Endothelial cell of umbilical vein (primary cell): ENCODE results near the gene MRGPRF. TPM values are rescaled to one million over a fixed set of nuclear protein-coding genes. Genes with fewer than 3 reads are reported as not detected.

Source experiments
- BruUV-seq: library from RNA; stranded (reverse); fragments of 400-500 nt; replicated peaks from 2 replicates; lab custom pipeline; 2021; lab: Mats Ljungman, UMichigan
- CTCF ChIA-PET: fragments of 300-600, 350-600 bp; sonication (Branson Sonifier 250); formaldehyde crosslinking; loops from one replicate; lab custom pipeline; 2021; ENCODE audit warnings: antibody characterized with exemption, inconsistent platforms; lab: Charles Lee
- POLR2A ChIA-PET: fragments of 300-600, 350-600 bp; sonication (Branson Sonifier 250); formaldehyde crosslinking; loops from one replicate; lab custom pipeline; 2021; ENCODE audit warnings: antibody characterized with exemption, inconsistent platforms; lab: Charles Lee
- DNase-seq: peaks from one replicate; pipeline ENCODE4 v3.0.0-alpha.2; 2011; ENCODE audit warnings: low read depth, low spot score
- FAIRE-seq: peaks from 2 replicates; lab custom pipeline; 2011; peaks lifted over from hg19 to GRCh38; lab: Jason Lieb, UNC
- H2AFZ ChIP-seq: 2 replicates; pipeline ENCODE4 v1.6.0; 2012; ENCODE audit warnings: low read depth, low read length, control low read depth, inconsistent platforms
- H3K27ac ChIP-seq: 2 replicates; pipeline ENCODE4 v1.5.1; 2011; ENCODE audit warnings: low read depth, mild to moderate bottlenecking, control low read depth, low read length, moderate library complexity; ENCODE audit not compliant: insufficient read depth
- H3K27me3 ChIP-seq, 2 experiments: 2 replicates each; pipeline versions ENCODE4 v1.6.0 to v1.6.1; 2011; ENCODE audit warnings: low read length in 2 of 2, mixed read lengths in 1 of 2; ENCODE audit not compliant: control insufficient read depth in 2 of 2, insufficient read depth in 2 of 2
- H3K36me3 ChIP-seq, 2 experiments: 2 replicates in 1 of 2; 3 replicates in 1 of 2; pipeline ENCODE4 v1.5.1; 2011; ENCODE audit warnings: low read length in 2 of 2, mild to moderate bottlenecking in 1 of 2, moderate library complexity in 1 of 2; ENCODE audit not compliant: control insufficient read depth in 2 of 2, insufficient read depth in 2 of 2; ENCODE audit errors: extremely low read depth in 1 of 2
- H3K4me1 ChIP-seq: 3 replicates; pipeline ENCODE4 v1.5.1; 2011; ENCODE audit warnings: mild to moderate bottlenecking, low read length; ENCODE audit not compliant: control insufficient read depth, insufficient read depth; ENCODE audit errors: extremely low read depth
- H3K4me2 ChIP-seq: 2 replicates; pipeline ENCODE4 v1.6.1; 2011; ENCODE audit warnings: low read length, control low read depth, mixed read lengths; ENCODE audit not compliant: insufficient read depth
- H3K4me3 ChIP-seq, 3 experiments: fragments of 200-600 bp in 1 of 3; sonication (generic), shearing (Covaris generic) in 1 of 3; replicated peaks in 1 of 3; 2 replicates each; pipeline ENCODE4 v1.5.1; 2011 to 2016; ENCODE audit warnings: control low read depth in 3 of 3, low read length in 3 of 3, mild to moderate bottlenecking in 2 of 3, inconsistent platforms in 1 of 3, low read depth in 1 of 3, moderate library complexity in 1 of 3; ENCODE audit not compliant: insufficient read depth in 1 of 3
- H3K79me2 ChIP-seq: 2 replicates; pipeline ENCODE4 v1.6.0; 2012; ENCODE audit warnings: low read length, inconsistent platforms; ENCODE audit not compliant: control insufficient read depth, insufficient read depth
- H3K9ac ChIP-seq: replicated peaks from 2 replicates; pipeline ENCODE3; 2011; ENCODE audit warnings: low read length, control low read depth; ENCODE audit not compliant: insufficient read depth; ENCODE audit errors: extremely low read depth
- H3K9me1 ChIP-seq: replicated peaks from 3 replicates; pipeline ENCODE4 v1.6.0; 2011; ENCODE audit warnings: mild to moderate bottlenecking, low read length; ENCODE audit not compliant: control insufficient read depth, insufficient read depth; ENCODE audit errors: extremely low read depth
- H3K9me3 ChIP-seq: replicated peaks from 2 replicates; pipeline ENCODE4 v1.5.1; 2012; ENCODE audit warnings: low read length, inconsistent platforms; ENCODE audit not compliant: control insufficient read depth, insufficient read depth
- H4K20me1 ChIP-seq: replicated peaks from 2 replicates; pipeline ENCODE3; 2011; ENCODE audit warnings: mild to moderate bottlenecking, low read length; ENCODE audit not compliant: control insufficient read depth, insufficient read depth; ENCODE audit errors: extremely low read depth
- CTCF ChIP-seq, 2 donors: IDR thresholded peaks; 1 replicate in 1 of 2; 2 replicates in 1 of 2; pipeline ENCODE4 v1.5.1; 2011; ENCODE audit warnings: low read length in 2 of 2, mild to moderate bottlenecking in 2 of 2, moderate library complexity in 2 of 2, control low read depth in 1 of 2, inconsistent platforms in 1 of 2, low read depth in 1 of 2; ENCODE audit not compliant: insufficient read depth in 1 of 2; ENCODE audit errors: extremely low read depth in 1 of 2
- EZH2 ChIP-seq: IDR thresholded peaks from 2 replicates; pipeline ENCODE4 v1.6.1; 2012; ENCODE audit warnings: borderline replicate concordance, low read depth, mild to moderate bottlenecking, moderate library complexity, low read length, inconsistent platforms; ENCODE audit not compliant: severe bottlenecking
- FOS ChIP-seq: IDR thresholded peaks from 2 replicates; pipeline ENCODE4 v1.6.1; 2011; ENCODE audit warnings: mild to moderate bottlenecking, low read length, moderate library complexity, borderline replicate concordance; ENCODE audit not compliant: insufficient read depth
- GATA2 ChIP-seq: IDR thresholded peaks from 2 replicates; pipeline ENCODE4 v1.7.0; 2011; ENCODE audit warnings: low read depth, mild to moderate bottlenecking, moderate library complexity, mixed read lengths, low read length; ENCODE audit not compliant: insufficient read length, insufficient read depth
- JUN ChIP-seq: IDR thresholded peaks from 2 replicates; pipeline ENCODE4 v1.6.1; 2011; ENCODE audit warnings: borderline replicate concordance, low read depth; ENCODE audit not compliant: insufficient read length, insufficient read depth
- MAX ChIP-seq: IDR thresholded peaks from 2 replicates; pipeline ENCODE4 v1.6.1; 2011; ENCODE audit not compliant: insufficient read depth, insufficient read length
- MYC ChIP-seq: IDR thresholded peaks from one replicate; pipeline ENCODE4 v1.6.1; 2011; ENCODE audit warnings: mild to moderate bottlenecking, low read depth, low read length
- POLR2A ChIP-seq: IDR thresholded peaks from 2 replicates; pipeline ENCODE4 v1.6.1; 2012; ENCODE audit warnings: low read depth, mild to moderate bottlenecking, control low read depth, low read length
- POLR2AphosphoS5 ChIP-seq: IDR thresholded peaks from 2 replicates; pipeline ENCODE4 v1.6.1; 2012; ENCODE audit warnings: low read depth, mild to moderate bottlenecking, control low read depth, low read length, moderate library complexity; ENCODE audit not compliant: insufficient read depth
- dilution Hi-C: fragments of 300-500 bp; cut with MboI; formaldehyde crosslinking; loops from one replicate; pipeline ENCODE4 v1.15.0; 2019; ENCODE audit warnings: low sequenced_read_pairs; ENCODE audit not compliant: extremely low pct_ligation_motif_present
- intact Hi-C: fragments of 100-400 bp; cut with micrococcal nuclease; formaldehyde crosslinking; loops from one replicate; pipeline ENCODE4 v1.10.0; 2022
- polyA plus RNA-seq, 4 experiments: library from polyadenylated mRNA; depleted of rRNA in 3 of 4; stranded (reverse) in 3 of 4; unstranded in 1 of 4; fragments of >200 nt; gene quantifications; 2 replicates each; pipeline versions ENCODE4 v1.2.1 to v1.2.3, GENCODE V29; 2011 to 2012; ENCODE audit warnings: missing spikeins in 1 of 4
- total RNA-seq: library from RNA; stranded (reverse); gene quantifications from 2 replicates; pipeline ENCODE4 v1.2.3, GENCODE V29; 2021

The MRGPRF gene
- total and polyA plus RNA-seq, 2 donors (not counting 3 experiments of a cell fraction or from before 2014, with no cell fraction given) = not detected

- ChIA-PET CTCF (no interaction called here), POLR2A (no interaction called here)
- H3K27me3 ChIP-seq = peaks cover 0 to 5% of the 10 kb centered on the region in 2 experiments
- no peaks in the 10 kb centered on the region for H4K20me1 ChIP-seq
- no peak overlapping the region for H3K4me2 ChIP-seq
- H3K27ac ChIP-seq = no peak overlapping the region
- no peaks in the 10 kb centered on the region for H3K36me3 ChIP-seq
- H3K4me1 ChIP-seq = no peaks in the 10 kb centered on the region
- intact Hi-C loops = no loop called here
- DNase-seq (no peak), FAIRE-seq (no peak)
- no peaks in the 10 kb centered on the region for H3K9me3 ChIP-seq
- H2AFZ ChIP-seq = no peak overlapping the region
- no peak overlapping the region for H3K9ac ChIP-seq
- no peaks in the 10 kb centered on the region for H3K9me1 ChIP-seq
- H3K4me3 ChIP-seq = no peak overlapping the region
- H3K79me2 ChIP-seq = no peaks in the 10 kb centered on the region
- no TSS peak for BruUV-seq
- dilution Hi-C loops = no loop called here
- TF ChIP-seq CTCF (IDR thresholded peaks at IDR 0.05; ENCODE audit: extremely low read depth in 1 of 2, insufficient read depth in 1 of 2, low read depth in 1 of 2, low read length in 2 of 2) = no peak
- no peak for TF ChIP-seq MAX
Measured at GRCh38 chr11:69033431-69033830, 20.4 kb upstream of the MRGPRF start.

GRCh38 chr11:69032833-69033232 is 19.8 kb upstream of the MRGPRF start:
- TF ChIP-seq GATA2 (no peak), MYC (no peak), MAX (no peak), CTCF (IDR thresholded peaks at IDR 0.05; ENCODE audit: extremely low read depth in 1 of 2, insufficient read depth in 1 of 2, low read depth in 1 of 2, low read length in 2 of 2) (no peak), POLR2AphosphoS5 (no peak), EZH2 (no peak), JUN (no peak), FOS (no peak), POLR2A (no peak)
- H4K20me1 ChIP-seq = no peaks in the 10 kb centered on the region
- no peak overlapping the region for H3K4me2 ChIP-seq
- H3K9me3 ChIP-seq = no peaks in the 10 kb centered on the region
- POLR2A ChIA-PET = no interaction called here
- H2AFZ ChIP-seq = no peak overlapping the region
- no peak overlapping the region for H3K4me3 ChIP-seq
- no peak overlapping the region for H3K9ac ChIP-seq
- no peaks in the 10 kb centered on the region for H3K79me2 ChIP-seq
- no peaks in the 10 kb centered on the region for H3K36me3 ChIP-seq
- dilution Hi-C loops = no loop called here
- H3K9me1 ChIP-seq = no peaks in the 10 kb centered on the region
- CTCF ChIA-PET = no interaction called here
- no peak for FAIRE-seq
- intact Hi-C loops = no loop called here
- peaks cover 0 to 5% of the 10 kb centered on the region in 2 experiments for H3K27me3 ChIP-seq
- BruUV-seq = no TSS peak
- no peak for DNase-seq
- H3K27ac ChIP-seq = no peak overlapping the region
- no peaks in the 10 kb centered on the region for H3K4me1 ChIP-seq
